GM03348 (cell line): ENCODE measurements around the gene APOL2.
"Not testable (repeated sequence)": the region's sequence is repeated elsewhere in the genome, so short reads cannot be mapped to it uniquely, and the experiment has no call there.

Experiments used
- DNase-seq: peaks from one replicate; pipeline ENCODE4 v3.0.0; 2012; ENCODE audit warnings: low spot score

Gene APOL2

GRCh38 chr22:36197514-36198146, 41.7 kb downstream of the APOL2 start:
- DNase-seq = no peak

- no peak for DNase-seq
These were observed 42.3 kb downstream of the APOL2 start for GRCh38 chr22:36197065-36197440.

- no peak for DNase-seq
These were observed 42.9 kb downstream of the APOL2 start for GRCh38 chr22:36196254-36197064.

- DNase-seq = peak; percentile 74
These were observed 44.4 kb downstream of the APOL2 start for GRCh38 chr22:36194971-36195370.

GRCh38 chr22:36194385-36194784, 44.9 kb downstream of the APOL2 start:
- no peak for DNase-seq

- DNase-seq = no peak
These were observed 45.8 kb downstream of the APOL2 start for GRCh38 chr22:36193577-36193976.

GRCh38 chr22:36193171-36193570, 46.2 kb downstream of the APOL2 start:
- no peak for DNase-seq

- DNase-seq = no peak
These were observed 46.8 kb downstream of the APOL2 start for GRCh38 chr22:36192542-36192941.

GRCh38 chr22:36191106-36191836, 48.1 kb downstream of the APOL2 start:
- DNase-seq = peak; percentile 49

GRCh38 chr22:36187862-36188261, 51.5 kb downstream of the APOL2 start:
- DNase-seq = not testable (repeated sequence)

GRCh38 chr22:36185828-36186624, 53.3 kb downstream of the APOL2 start:
- DNase-seq = no peak

- peak; percentile 65 for DNase-seq
These were observed 54.8 kb downstream of the APOL2 start for GRCh38 chr22:36184433-36185025.

- no peak for DNase-seq
These were observed 55.9 kb downstream of the APOL2 start for GRCh38 chr22:36183446-36183845.

- peak; percentile 41 for DNase-seq
These were observed 56.5 kb downstream of the APOL2 start for GRCh38 chr22:36182857-36183256.

- no peak for DNase-seq
These were observed 57.3 kb downstream of the APOL2 start for GRCh38 chr22:36182056-36182455.

- no peak for DNase-seq
These were observed 58.4 kb downstream of the APOL2 start for GRCh38 chr22:36180928-36181327.

GRCh38 chr22:36180038-36180880, 59.1 kb downstream of the APOL2 start:
- DNase-seq = peak; percentile 89

- no peak for DNase-seq
These were observed 62.2 kb downstream of the APOL2 start for GRCh38 chr22:36177160-36177559.
